Measurements from ENCODE around the gene FGGY.

Gene FGGY

GRCh38 chr1:59805554-59805953 lies 508.7 kb downstream of the FGGY start:
- H3K4me1 ChIP-seq = no peaks in the 10 kb centered on the region
- no peak for DNase-seq
- H3K36me3 ChIP-seq = no peaks in the 10 kb centered on the region
- H3K9me3 ChIP-seq = no peaks in the 10 kb centered on the region
- H3K4me3 ChIP-seq (ENCODE audit: low read depth, low read length) = no peak overlapping the region
- no peak for TF ChIP-seq CTCF (IDR thresholded peaks at IDR 0.05; ENCODE audit: low read depth, low read length)
- no peaks in the 10 kb centered on the region for H3K27me3 ChIP-seq
